ENCODE results near the gene KAT7. TPM values are rescaled to one million over a fixed set of nuclear protein-coding genes. Genes with fewer than 3 reads are reported as not detected.
A peak's percentile ranks its signal among the peaks of the same experiment; 100 is the strongest.

The KAT7 gene
- total RNA-seq, 3 donors from 2014 or later (not counting 1 experiment from before 2014, with no cell fraction given): 195 to 231 (median 213) TPM

- Mint-ChIP-seq H3K4me1 (peaks cover 5 to 7% of the 10 kb centered on the region in 2 donors), H3K4me3 (no peak overlapping the region), H3K36me3 (no peaks in the 10 kb centered on the region), H3K27ac (no peak overlapping the region), H3K27me3 (ENCODE audit: low read depth in 2 of 2) (no peaks in the 10 kb centered on the region), H3K9me3 (no peaks in the 10 kb centered on the region)
- TF ChIP-seq CTCF (IDR thresholded peaks at IDR 0.05): no peak
- DNase-seq: no peak
- no peak for ATAC-seq
- Histone ChIP-seq H3K4me1 (ENCODE audit: control insufficient read depth, insufficient read depth, low read length) (no peaks in the 10 kb centered on the region), H3K27ac (ENCODE audit: low read length) (no peak overlapping the region), H3K9me3 (ENCODE audit: control insufficient read depth, insufficient read depth, low read length) (no peaks in the 10 kb centered on the region), H3K36me3 (ENCODE audit: control insufficient read depth, insufficient read depth, low read length) (no peaks in the 10 kb centered on the region), H3K27me3 (ENCODE audit: control insufficient read depth, insufficient read depth, low read length) (no peaks in the 10 kb centered on the region), H3K4me3 (ENCODE audit: low read length) (no peak overlapping the region)
- intact Hi-C loops (cut with micrococcal nuclease): no loop called here
- 84% methylated on average over 2 of the region's 2 CpGs for WGBS (ENCODE audit: insufficient coverage)
Observed at GRCh38 chr17:49777563-49777962, 10.9 kb upstream of the KAT7 start.

GRCh38 chr17:49779156-49779738 is 9.2 kb upstream of the KAT7 start:
- H3K27me3 ChIP-seq (ENCODE audit: control insufficient read depth, insufficient read depth, low read length): no peaks in the 10 kb centered on the region
- H3K4me1 ChIP-seq (ENCODE audit: control insufficient read depth, insufficient read depth, low read length): no peaks in the 10 kb centered on the region
- no peak for DNase-seq
- intact Hi-C loops (cut with micrococcal nuclease): loop anchor here (2.0 kb wide), 1 partner anchor 210 kb away; no protein-coding TSS in a partner anchor
- H3K9me3 ChIP-seq (ENCODE audit: control insufficient read depth, insufficient read depth, low read length): no peaks in the 10 kb centered on the region
- WGBS (ENCODE audit: insufficient coverage): 94% methylated on average over 2 of the region's 2 CpGs
- Mint-ChIP-seq H3K36me3 (no peaks in the 10 kb centered on the region), H3K27ac (no peak overlapping the region), H3K4me3 (no peak overlapping the region), H3K9me3 (no peaks in the 10 kb centered on the region), H3K4me1 (peaks cover 5 to 7% of the 10 kb centered on the region in 2 donors), H3K27me3 (ENCODE audit: low read depth in 2 of 2) (no peaks in the 10 kb centered on the region)
- no peaks in the 10 kb centered on the region for H3K36me3 ChIP-seq (ENCODE audit: control insufficient read depth, insufficient read depth, low read length)
- ATAC-seq: no peak
- H3K4me3 ChIP-seq (ENCODE audit: low read length): no peak overlapping the region
- no peak for TF ChIP-seq CTCF (IDR thresholded peaks at IDR 0.05)
- no peak overlapping the region for H3K27ac ChIP-seq (ENCODE audit: low read length)

GRCh38 chr17:49779739-49780231 is 8.7 kb upstream of the KAT7 start:
- Histone ChIP-seq H3K36me3 (ENCODE audit: control insufficient read depth, insufficient read depth, low read length) (no peaks in the 10 kb centered on the region), H3K27me3 (ENCODE audit: control insufficient read depth, insufficient read depth, low read length) (no peaks in the 10 kb centered on the region), H3K27ac (ENCODE audit: low read length) (no peak overlapping the region), H3K9me3 (ENCODE audit: control insufficient read depth, insufficient read depth, low read length) (no peaks in the 10 kb centered on the region), H3K4me3 (ENCODE audit: low read length) (no peak overlapping the region), H3K4me1 (ENCODE audit: control insufficient read depth, insufficient read depth, low read length) (no peaks in the 10 kb centered on the region)
- Mint-ChIP-seq H3K27me3 (ENCODE audit: low read depth in 2 of 2) (no peaks in the 10 kb centered on the region), H3K4me3 (no peak overlapping the region), H3K9me3 (no peaks in the 10 kb centered on the region), H3K27ac (no peak overlapping the region), H3K4me1 (peaks cover 5 to 7% of the 10 kb centered on the region in 2 donors), H3K36me3 (no peaks in the 10 kb centered on the region)
- DNase-seq: peak in 1 of 2 donors; percentile 67
- ATAC-seq: peak in 1 of 3 donors; percentile 61
- 14% methylated on average over 2 of the region's 2 CpGs for WGBS (ENCODE audit: insufficient coverage)
- TF ChIP-seq CTCF (IDR thresholded peaks at IDR 0.05): no peak
- intact Hi-C loops (cut with micrococcal nuclease): loop anchor here (2.0 kb wide), 1 partner anchor 211 kb away; no protein-coding TSS in a partner anchor

All from natural killer cell (primary cell).